ENCODE measurements around the gene CLDN34. TPM values are rescaled to one million over a fixed set of nuclear protein-coding genes. Genes with fewer than 3 reads are reported as not detected.
A peak's percentile ranks its signal among the peaks of the same experiment; 100 is the strongest.

CLDN34 gene
- total and polyA plus RNA-seq, 9 donors = not detected

- WGBS (ENCODE audit: insufficient coverage) = 74% methylated on average over 6 of the region's 8 CpGs
- DNase-seq = no peak
Observed at GRCh38 chrX:9997524-9997923, 30.4 kb downstream of the CLDN34 start.

GRCh38 chrX:10001496-10001895, 34.3 kb downstream of the CLDN34 start:
- Histone ChIP-seq H3K9me3 (replicated peaks; ENCODE audit: control insufficient read depth, low read depth, low read length) (no peaks in the 10 kb centered on the region), H3K4me3 (ENCODE audit: low read length) (no peak overlapping the region), H3K27me3 (ENCODE audit: control insufficient read depth, insufficient read depth, low read length) (peaks cover 9% of the 10 kb centered on the region), H3K27ac (ENCODE audit: low read length) (no peak overlapping the region), H3K36me3 (ENCODE audit: control insufficient read depth, insufficient read depth, low read length) (no peaks in the 10 kb centered on the region), H3K4me1 (ENCODE audit: control insufficient read depth, insufficient read depth, low read length) (no peaks in the 10 kb centered on the region)
- DNase-seq = no peak
- WGBS (ENCODE audit: insufficient coverage) = no CpG with 5 or more reads among the region's 3 CpGs

More at GRCh38 chrX:9997524-9997923, 30.4 kb downstream of the CLDN34 start:
- Histone ChIP-seq H3K27ac (ENCODE audit: low read length) (no peak overlapping the region), H3K27me3 (ENCODE audit: control insufficient read depth, insufficient read depth, low read length) (peaks cover 7% of the 10 kb centered on the region), H3K9me3 (replicated peaks; ENCODE audit: control insufficient read depth, low read depth, low read length) (no peaks in the 10 kb centered on the region), H3K4me1 (ENCODE audit: control insufficient read depth, insufficient read depth, low read length) (no peaks in the 10 kb centered on the region), H3K4me3 (ENCODE audit: low read length) (no peak overlapping the region), H3K36me3 (ENCODE audit: control insufficient read depth, insufficient read depth, low read length) (no peaks in the 10 kb centered on the region)

- no peak overlapping the region for H3K27ac ChIP-seq (ENCODE audit: low read length)
- H3K4me3 ChIP-seq (ENCODE audit: low read length) = no peak overlapping the region
- peaks cover 26% of the 10 kb centered on the region for H3K27me3 ChIP-seq (ENCODE audit: control insufficient read depth, insufficient read depth, low read length)
- DNase-seq = no peak
- 86% methylated on average over 2 of the region's 8 CpGs for WGBS (ENCODE audit: insufficient coverage)
- no peaks in the 10 kb centered on the region for H3K36me3 ChIP-seq (ENCODE audit: control insufficient read depth, insufficient read depth, low read length)
- H3K9me3 ChIP-seq (replicated peaks; ENCODE audit: control insufficient read depth, low read depth, low read length) = no peaks in the 10 kb centered on the region
- peaks cover 2% of the 10 kb centered on the region for H3K4me1 ChIP-seq (ENCODE audit: control insufficient read depth, insufficient read depth, low read length)
Observed at GRCh38 chrX:10004832-10005475, 37.8 kb downstream of the CLDN34 start.

GRCh38 chrX:10006086-10006485, 38.9 kb downstream of the CLDN34 start:
- no peaks in the 10 kb centered on the region for H3K36me3 ChIP-seq (ENCODE audit: control insufficient read depth, insufficient read depth, low read length)
- H3K27me3 ChIP-seq (ENCODE audit: control insufficient read depth, insufficient read depth, low read length) = peaks cover 25% of the 10 kb centered on the region
- peaks cover 8% of the 10 kb centered on the region for H3K4me1 ChIP-seq (ENCODE audit: control insufficient read depth, insufficient read depth, low read length)
- H3K4me3 ChIP-seq (ENCODE audit: low read length) = no peak overlapping the region
- no peak for DNase-seq
- WGBS (ENCODE audit: insufficient coverage) = 97% methylated on average over 5 of the region's 8 CpGs
- no peaks in the 10 kb centered on the region for H3K9me3 ChIP-seq (replicated peaks; ENCODE audit: control insufficient read depth, low read depth, low read length)
- H3K27ac ChIP-seq (ENCODE audit: low read length) = no peak overlapping the region

- WGBS (ENCODE audit: insufficient coverage) = 64% methylated on average over 4 of the region's 4 CpGs
- H3K27me3 ChIP-seq (ENCODE audit: control insufficient read depth, insufficient read depth, low read length) = peaks cover 26% of the 10 kb centered on the region
- no peaks in the 10 kb centered on the region for H3K36me3 ChIP-seq (ENCODE audit: control insufficient read depth, insufficient read depth, low read length)
- H3K4me3 ChIP-seq (ENCODE audit: low read length) = no peak overlapping the region
- H3K27ac ChIP-seq (ENCODE audit: low read length) = no peak overlapping the region
- H3K9me3 ChIP-seq (replicated peaks; ENCODE audit: control insufficient read depth, low read depth, low read length) = no peaks in the 10 kb centered on the region
- H3K4me1 ChIP-seq (ENCODE audit: control insufficient read depth, insufficient read depth, low read length) = peaks cover 8% of the 10 kb centered on the region
- no peak for DNase-seq
Observed at GRCh38 chrX:10006770-10007169, 39.6 kb downstream of the CLDN34 start.

- Histone ChIP-seq H3K4me3 (ENCODE audit: low read length) (no peak overlapping the region), H3K4me1 (ENCODE audit: control insufficient read depth, insufficient read depth, low read length) (peaks cover 8% of the 10 kb centered on the region), H3K27me3 (ENCODE audit: control insufficient read depth, insufficient read depth, low read length) (peaks cover 34% of the 10 kb centered on the region), H3K36me3 (ENCODE audit: control insufficient read depth, insufficient read depth, low read length) (no peaks in the 10 kb centered on the region), H3K9me3 (replicated peaks; ENCODE audit: control insufficient read depth, low read depth, low read length) (no peaks in the 10 kb centered on the region), H3K27ac (ENCODE audit: low read length) (no peak overlapping the region)
- DNase-seq = peak; percentile 54
- WGBS (ENCODE audit: insufficient coverage) = 29% methylated on average over 2 of the region's 3 CpGs
Observed at GRCh38 chrX:10007621-10008020, 40.5 kb downstream of the CLDN34 start.

- Histone ChIP-seq H3K27ac (ENCODE audit: low read length) (no peak overlapping the region), H3K36me3 (ENCODE audit: control insufficient read depth, insufficient read depth, low read length) (no peaks in the 10 kb centered on the region), H3K4me3 (ENCODE audit: low read length) (no peak overlapping the region), H3K9me3 (replicated peaks; ENCODE audit: control insufficient read depth, low read depth, low read length) (no peaks in the 10 kb centered on the region), H3K27me3 (ENCODE audit: control insufficient read depth, insufficient read depth, low read length) (peaks cover 39% of the 10 kb centered on the region), H3K4me1 (ENCODE audit: control insufficient read depth, insufficient read depth, low read length) (peaks cover 8% of the 10 kb centered on the region)
- DNase-seq = no peak
- WGBS (ENCODE audit: insufficient coverage) = 94% methylated on average over 2 of the region's 2 CpGs
Observed at GRCh38 chrX:10008483-10009056, 41.4 kb downstream of the CLDN34 start.

- Histone ChIP-seq H3K27ac (ENCODE audit: low read length) (peak overlapping the region; percentile 47), H3K36me3 (ENCODE audit: control insufficient read depth, insufficient read depth, low read length) (no peaks in the 10 kb centered on the region)
- WGBS (ENCODE audit: insufficient coverage) = 20% methylated on average over 1 of the region's 1 CpG
Observed at GRCh38 chrX:10009741-10010140, 42.6 kb downstream of the CLDN34 start.

GRCh38 chrX:10010686-10011085, 43.5 kb downstream of the CLDN34 start:
- Histone ChIP-seq H3K27me3 (ENCODE audit: control insufficient read depth, insufficient read depth, low read length) (peaks cover 46% of the 10 kb centered on the region), H3K36me3 (ENCODE audit: control insufficient read depth, insufficient read depth, low read length) (no peaks in the 10 kb centered on the region), H3K4me1 (ENCODE audit: control insufficient read depth, insufficient read depth, low read length) (peaks cover 10% of the 10 kb centered on the region), H3K9me3 (replicated peaks; ENCODE audit: control insufficient read depth, low read depth, low read length) (no peaks in the 10 kb centered on the region), H3K27ac (ENCODE audit: low read length) (peak overlapping the region; percentile 47), H3K4me3 (ENCODE audit: low read length) (no peak overlapping the region)
- no peak for DNase-seq
- WGBS (ENCODE audit: insufficient coverage) = no CpG with 5 or more reads among the region's 5 CpGs

More at GRCh38 chrX:10009741-10010140, 42.6 kb downstream of the CLDN34 start:
- H3K9me3 ChIP-seq (replicated peaks; ENCODE audit: control insufficient read depth, low read depth, low read length) = no peaks in the 10 kb centered on the region
- H3K27me3 ChIP-seq (ENCODE audit: control insufficient read depth, insufficient read depth, low read length) = peaks cover 48% of the 10 kb centered on the region
- DNase-seq = peak; percentile 72
- peaks cover 10% of the 10 kb centered on the region for H3K4me1 ChIP-seq (ENCODE audit: control insufficient read depth, insufficient read depth, low read length)
- no peak overlapping the region for H3K4me3 ChIP-seq (ENCODE audit: low read length)

GRCh38 chrX:10011261-10011931, 44.2 kb downstream of the CLDN34 start:
- 36% methylated on average over 4 of the region's 10 CpGs for WGBS (ENCODE audit: insufficient coverage)
- H3K27ac ChIP-seq (ENCODE audit: low read length) = peak overlapping the region; percentile 31
- peaks cover 50% of the 10 kb centered on the region for H3K27me3 ChIP-seq (ENCODE audit: control insufficient read depth, insufficient read depth, low read length)

More at GRCh38 chrX:10011261-10011931, 44.2 kb downstream of the CLDN34 start:
- DNase-seq = peak; percentile 11
- H3K9me3 ChIP-seq (replicated peaks; ENCODE audit: control insufficient read depth, low read depth, low read length) = no peaks in the 10 kb centered on the region
- H3K36me3 ChIP-seq (ENCODE audit: control insufficient read depth, insufficient read depth, low read length) = no peaks in the 10 kb centered on the region
- H3K4me3 ChIP-seq (ENCODE audit: low read length) = no peak overlapping the region
- H3K4me1 ChIP-seq (ENCODE audit: control insufficient read depth, insufficient read depth, low read length) = peaks cover 10% of the 10 kb centered on the region
